ENCODE data around the gene CNTN4.
"Not testable (repeated sequence)": the region's sequence is repeated elsewhere in the genome, so short reads cannot be mapped to it uniquely, and the experiment has no call there.

CNTN4 gene

DNA sequence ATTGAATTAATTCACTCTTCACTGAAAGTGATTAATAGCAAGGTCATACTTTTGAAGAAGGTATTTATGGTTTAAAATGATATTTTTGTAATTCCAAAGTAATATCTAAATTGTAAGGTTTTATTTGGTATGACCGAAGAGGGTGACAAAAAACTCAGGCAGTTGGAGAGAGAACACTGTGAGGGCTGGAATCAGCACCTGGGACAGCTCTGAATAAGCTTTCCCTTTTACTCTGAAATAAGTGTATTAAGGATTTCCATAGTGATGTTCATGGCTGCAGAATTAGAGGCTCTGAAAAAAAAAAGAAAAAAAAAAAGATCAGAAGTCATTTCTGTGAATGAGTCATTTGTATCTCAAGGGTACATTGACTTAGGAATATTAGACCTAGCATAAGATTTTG, 712.1 kb downstream of the CNTN4 start:
- no peak for DNase-seq
- Histone ChIP-seq H3K4me1 (ENCODE audit: low read length) (no peaks in the 10 kb centered on the region), H3K4me3 (ENCODE audit: low read length) (no peak overlapping the region), H4K20me1 (ENCODE audit: insufficient read depth, low read length) (no peaks in the 10 kb centered on the region), H3K4me2 (ENCODE audit: low read depth, low read length) (no peak overlapping the region), H3K79me2 (ENCODE audit: low read length) (no peaks in the 10 kb centered on the region), H3K27ac (ENCODE audit: low read length) (no peak overlapping the region), H3K9ac (ENCODE audit: low read length) (no peak overlapping the region), H3K36me3 (replicated peaks; ENCODE audit: insufficient read depth, low read length) (no peaks in the 10 kb centered on the region), H3F3A (ENCODE audit: insufficient read depth, low read length) (no peaks in the 10 kb centered on the region), H2AFZ (ENCODE audit: low read length) (no peak overlapping the region), H3K27me3 (replicated peaks; ENCODE audit: insufficient read depth, low read length) (no peaks in the 10 kb centered on the region), H3K9me3 (replicated peaks; ENCODE audit: insufficient read depth, low read length) (no peaks in the 10 kb centered on the region), H3K9me2 (replicated peaks; ENCODE audit: insufficient read depth, low read length) (no peaks in the 10 kb centered on the region)
- no peak for TF ChIP-seq EZH2phosphoT487 (IDR thresholded peaks at IDR 0.05; ENCODE audit: low read length)
- no peak for TF ChIP-seq EZH2 (optimal IDR thresholded peaks at IDR 0.05; ENCODE audit: low read depth, low read length)
- TF ChIP-seq, protein P1, sequence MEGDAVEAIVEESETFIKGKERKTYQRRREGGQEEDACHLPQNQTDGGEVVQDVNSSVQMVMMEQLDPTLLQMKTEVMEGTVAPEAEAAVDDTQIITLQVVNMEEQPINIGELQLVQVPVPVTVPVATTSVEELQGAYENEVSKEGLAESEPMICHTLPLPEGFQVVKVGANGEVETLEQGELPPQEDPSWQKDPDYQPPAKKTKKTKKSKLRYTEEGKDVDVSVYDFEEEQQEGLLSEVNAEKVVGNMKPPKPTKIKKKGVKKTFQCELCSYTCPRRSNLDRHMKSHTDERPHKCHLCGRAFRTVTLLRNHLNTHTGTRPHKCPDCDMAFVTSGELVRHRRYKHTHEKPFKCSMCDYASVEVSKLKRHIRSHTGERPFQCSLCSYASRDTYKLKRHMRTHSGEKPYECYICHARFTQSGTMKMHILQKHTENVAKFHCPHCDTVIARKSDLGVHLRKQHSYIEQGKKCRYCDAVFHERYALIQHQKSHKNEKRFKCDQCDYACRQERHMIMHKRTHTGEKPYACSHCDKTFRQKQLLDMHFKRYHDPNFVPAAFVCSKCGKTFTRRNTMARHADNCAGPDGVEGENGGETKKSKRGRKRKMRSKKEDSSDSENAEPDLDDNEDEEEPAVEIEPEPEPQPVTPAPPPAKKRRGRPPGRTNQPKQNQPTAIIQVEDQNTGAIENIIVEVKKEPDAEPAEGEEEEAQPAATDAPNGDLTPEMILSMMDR (IDR thresholded peaks at IDR 0.05; ENCODE audit: low read length) = no peak

DNA sequence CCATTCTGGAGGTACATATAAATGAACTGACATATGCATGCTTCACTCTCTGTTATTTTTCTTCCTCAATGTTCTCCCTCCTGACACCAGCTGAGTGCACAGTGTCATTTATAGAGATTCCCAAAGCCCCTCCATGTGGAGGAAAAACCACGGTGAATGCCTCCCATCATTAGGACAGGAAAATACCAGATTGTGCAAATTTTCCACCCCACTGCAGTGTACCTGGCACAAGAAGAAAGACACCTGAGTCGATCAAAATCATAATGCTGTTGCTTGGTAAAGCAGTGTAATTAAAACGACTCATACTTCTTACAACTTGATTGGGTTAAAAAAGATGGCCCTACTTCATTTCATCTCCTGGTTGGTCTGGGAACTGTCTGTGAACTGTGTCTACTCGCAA, 720.9 kb downstream of the CNTN4 start:
- Histone ChIP-seq H2AFZ (ENCODE audit: low read length) (no peak overlapping the region), H3F3A (ENCODE audit: insufficient read depth, low read length) (no peaks in the 10 kb centered on the region), H3K4me3 (ENCODE audit: low read length) (no peak overlapping the region), H4K20me1 (ENCODE audit: insufficient read depth, low read length) (no peaks in the 10 kb centered on the region), H3K4me1 (ENCODE audit: low read length) (no peaks in the 10 kb centered on the region), H3K9me2 (replicated peaks; ENCODE audit: insufficient read depth, low read length) (no peaks in the 10 kb centered on the region), H3K9me3 (replicated peaks; ENCODE audit: insufficient read depth, low read length) (no peaks in the 10 kb centered on the region), H3K27ac (ENCODE audit: low read length) (no peak overlapping the region), H3K27me3 (replicated peaks; ENCODE audit: insufficient read depth, low read length) (no peaks in the 10 kb centered on the region), H3K36me3 (replicated peaks; ENCODE audit: insufficient read depth, low read length) (no peaks in the 10 kb centered on the region), H3K9ac (ENCODE audit: low read length) (no peak overlapping the region), H3K79me2 (ENCODE audit: low read length) (no peaks in the 10 kb centered on the region), H3K4me2 (ENCODE audit: low read depth, low read length) (no peak overlapping the region)
- DNase-seq = no peak
- TF ChIP-seq, protein P1 (IDR thresholded peaks at IDR 0.05; ENCODE audit: low read length) = no peak
- no peak for TF ChIP-seq EZH2phosphoT487 (IDR thresholded peaks at IDR 0.05; ENCODE audit: low read length)
- TF ChIP-seq EZH2 (optimal IDR thresholded peaks at IDR 0.05; ENCODE audit: low read depth, low read length) = no peak

DNA sequence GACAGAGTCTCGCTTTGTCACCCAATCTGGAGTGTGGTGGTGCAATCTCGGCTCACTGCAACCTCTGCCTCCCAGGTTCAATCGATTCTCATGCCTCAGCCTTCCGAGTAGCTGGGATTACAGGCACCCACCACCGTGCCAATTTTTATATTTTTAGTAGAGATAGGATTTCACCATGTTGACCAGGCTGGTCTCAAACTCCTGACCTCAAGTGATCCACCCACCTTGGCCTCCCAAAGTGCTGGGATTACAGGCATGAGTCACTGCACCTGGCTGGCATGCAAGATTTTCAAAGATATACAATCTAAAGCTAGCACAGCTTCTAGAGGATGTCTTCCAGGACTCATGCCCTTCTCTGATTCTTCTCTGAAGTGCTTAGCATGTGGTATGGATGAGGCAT, 722.3 kb downstream of the CNTN4 start:
- not testable (repeated sequence) for H3K4me3 ChIP-seq (ENCODE audit: low read length); H3K9ac ChIP-seq (ENCODE audit: low read length); H3K9me3 ChIP-seq (replicated peaks; ENCODE audit: insufficient read depth, low read length); H3K27ac ChIP-seq (ENCODE audit: low read length); H3K4me2 ChIP-seq (ENCODE audit: low read depth, low read length); H2AFZ ChIP-seq (ENCODE audit: low read length); DNase-seq; H3F3A ChIP-seq (ENCODE audit: insufficient read depth, low read length); H3K4me1 ChIP-seq (ENCODE audit: low read length); H3K36me3 ChIP-seq (replicated peaks; ENCODE audit: insufficient read depth, low read length); H3K27me3 ChIP-seq (replicated peaks; ENCODE audit: insufficient read depth, low read length); H3K9me2 ChIP-seq (replicated peaks; ENCODE audit: insufficient read depth, low read length); H3K79me2 ChIP-seq (ENCODE audit: low read length); H4K20me1 ChIP-seq (ENCODE audit: insufficient read depth, low read length)

DNA sequence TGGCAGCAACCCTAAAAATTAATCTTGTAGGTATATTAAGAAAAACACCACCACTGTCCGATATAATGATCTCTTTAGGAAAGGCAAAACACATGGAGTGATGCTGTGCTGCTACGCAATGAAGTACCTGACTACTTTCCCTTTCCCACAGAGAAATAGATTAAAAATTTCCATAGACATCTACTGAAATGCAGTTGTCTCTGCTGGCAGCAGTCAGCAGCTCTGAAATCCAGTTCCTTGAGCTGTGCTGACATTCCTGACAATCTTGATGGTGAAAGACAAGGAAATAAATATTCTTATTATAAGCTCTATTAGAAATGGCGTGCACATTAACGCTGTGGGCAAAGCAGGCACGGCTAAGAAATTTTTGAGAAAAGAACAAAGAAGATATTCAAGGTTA, 723.9 kb downstream of the CNTN4 start:
- Histone ChIP-seq H3K9me3 (replicated peaks; ENCODE audit: insufficient read depth, low read length) (no peaks in the 10 kb centered on the region), H3K27ac (ENCODE audit: low read length) (no peak overlapping the region), H4K20me1 (ENCODE audit: insufficient read depth, low read length) (no peaks in the 10 kb centered on the region), H3K4me2 (ENCODE audit: low read depth, low read length) (no peak overlapping the region), H3K79me2 (ENCODE audit: low read length) (no peaks in the 10 kb centered on the region), H3K4me1 (ENCODE audit: low read length) (no peaks in the 10 kb centered on the region), H2AFZ (ENCODE audit: low read length) (no peak overlapping the region), H3K27me3 (replicated peaks; ENCODE audit: insufficient read depth, low read length) (no peaks in the 10 kb centered on the region), H3K36me3 (replicated peaks; ENCODE audit: insufficient read depth, low read length) (no peaks in the 10 kb centered on the region), H3K4me3 (ENCODE audit: low read length) (no peak overlapping the region), H3K9me2 (replicated peaks; ENCODE audit: insufficient read depth, low read length) (no peaks in the 10 kb centered on the region), H3F3A (ENCODE audit: insufficient read depth, low read length) (no peaks in the 10 kb centered on the region), H3K9ac (ENCODE audit: low read length) (no peak overlapping the region)
- DNase-seq = no peak
- TF ChIP-seq EZH2 (optimal IDR thresholded peaks at IDR 0.05; ENCODE audit: low read depth, low read length) (no peak), EZH2phosphoT487 (IDR thresholded peaks at IDR 0.05; ENCODE audit: low read length) (no peak)
- TF ChIP-seq, protein P1 (IDR thresholded peaks at IDR 0.05; ENCODE audit: low read length) = no peak
